OCI-LY3 (cell line): ENCODE results near the gene CALHM5.

Experiments used
- EZH2phosphoT487 ChIP-seq: fragments of 200-600 bp; shearing (Covaris generic); IDR thresholded peaks from 2 replicates; pipeline ENCODE4 v1.6.1; 2018; ENCODE audit warnings: antibody characterized with exemption, mixed run types, low read depth
- TF ChIP-seq, protein P1 (sequence below): fragments of 200-600, 300-600 bp; sonication (generic); IDR thresholded peaks from 2 replicates; pipeline ENCODE4 v1.5.1; 2014; ENCODE audit warnings: antibody characterized with exemption, low read length, low read depth

DNA sequence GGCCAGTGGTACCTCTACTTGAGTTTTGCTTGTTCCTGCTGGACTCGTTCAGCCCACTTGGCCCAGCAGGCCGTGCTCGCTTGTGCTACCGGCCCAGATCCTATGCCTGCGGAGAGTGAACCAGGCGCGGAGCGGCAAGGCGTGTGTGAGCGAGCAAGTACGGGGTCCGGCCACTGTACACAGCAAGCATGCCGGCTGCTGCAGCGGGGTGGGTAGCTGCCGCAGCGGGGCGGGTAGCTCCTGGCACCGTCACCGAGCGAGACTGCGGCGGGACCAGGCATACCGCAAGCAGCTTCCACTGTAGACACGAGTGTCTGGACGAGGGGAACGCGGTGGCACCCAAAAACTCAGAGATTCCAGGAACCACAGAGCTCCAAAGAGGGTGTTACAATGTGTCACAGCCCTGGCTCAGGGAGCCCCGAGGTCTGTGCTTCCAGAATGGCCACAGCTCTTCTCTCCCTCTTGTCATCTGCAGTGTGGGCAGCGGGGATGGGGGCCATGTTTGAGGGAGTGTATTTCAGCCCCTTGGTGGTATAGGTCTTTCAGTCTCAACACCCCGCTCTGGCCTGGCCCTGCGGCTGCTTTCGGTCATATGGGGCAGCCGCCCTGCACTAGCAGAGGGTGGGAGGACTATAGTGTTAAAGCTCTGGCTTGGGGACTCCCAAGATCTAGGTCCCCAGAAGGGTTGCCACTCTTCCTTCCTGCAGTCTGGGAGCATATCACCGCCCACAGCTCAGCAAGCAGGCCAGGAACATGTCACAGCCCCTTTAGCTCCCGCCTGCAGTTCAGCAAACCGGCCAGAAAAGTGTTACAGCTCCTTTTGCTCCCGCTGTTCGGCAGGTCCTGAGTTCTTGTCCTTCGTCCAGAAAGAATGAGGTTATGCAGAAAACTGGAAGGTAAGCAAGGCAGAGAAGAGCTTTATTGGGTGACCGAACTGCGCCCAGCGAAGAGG is 53.8 kb downstream of the CALHM5 start:
- TF ChIP-seq, protein P1, sequence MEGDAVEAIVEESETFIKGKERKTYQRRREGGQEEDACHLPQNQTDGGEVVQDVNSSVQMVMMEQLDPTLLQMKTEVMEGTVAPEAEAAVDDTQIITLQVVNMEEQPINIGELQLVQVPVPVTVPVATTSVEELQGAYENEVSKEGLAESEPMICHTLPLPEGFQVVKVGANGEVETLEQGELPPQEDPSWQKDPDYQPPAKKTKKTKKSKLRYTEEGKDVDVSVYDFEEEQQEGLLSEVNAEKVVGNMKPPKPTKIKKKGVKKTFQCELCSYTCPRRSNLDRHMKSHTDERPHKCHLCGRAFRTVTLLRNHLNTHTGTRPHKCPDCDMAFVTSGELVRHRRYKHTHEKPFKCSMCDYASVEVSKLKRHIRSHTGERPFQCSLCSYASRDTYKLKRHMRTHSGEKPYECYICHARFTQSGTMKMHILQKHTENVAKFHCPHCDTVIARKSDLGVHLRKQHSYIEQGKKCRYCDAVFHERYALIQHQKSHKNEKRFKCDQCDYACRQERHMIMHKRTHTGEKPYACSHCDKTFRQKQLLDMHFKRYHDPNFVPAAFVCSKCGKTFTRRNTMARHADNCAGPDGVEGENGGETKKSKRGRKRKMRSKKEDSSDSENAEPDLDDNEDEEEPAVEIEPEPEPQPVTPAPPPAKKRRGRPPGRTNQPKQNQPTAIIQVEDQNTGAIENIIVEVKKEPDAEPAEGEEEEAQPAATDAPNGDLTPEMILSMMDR, result no peak
- TF ChIP-seq EZH2phosphoT487, result no peak
